Measurements from ENCODE around the gene DSCAM.

The DSCAM gene

DNA sequence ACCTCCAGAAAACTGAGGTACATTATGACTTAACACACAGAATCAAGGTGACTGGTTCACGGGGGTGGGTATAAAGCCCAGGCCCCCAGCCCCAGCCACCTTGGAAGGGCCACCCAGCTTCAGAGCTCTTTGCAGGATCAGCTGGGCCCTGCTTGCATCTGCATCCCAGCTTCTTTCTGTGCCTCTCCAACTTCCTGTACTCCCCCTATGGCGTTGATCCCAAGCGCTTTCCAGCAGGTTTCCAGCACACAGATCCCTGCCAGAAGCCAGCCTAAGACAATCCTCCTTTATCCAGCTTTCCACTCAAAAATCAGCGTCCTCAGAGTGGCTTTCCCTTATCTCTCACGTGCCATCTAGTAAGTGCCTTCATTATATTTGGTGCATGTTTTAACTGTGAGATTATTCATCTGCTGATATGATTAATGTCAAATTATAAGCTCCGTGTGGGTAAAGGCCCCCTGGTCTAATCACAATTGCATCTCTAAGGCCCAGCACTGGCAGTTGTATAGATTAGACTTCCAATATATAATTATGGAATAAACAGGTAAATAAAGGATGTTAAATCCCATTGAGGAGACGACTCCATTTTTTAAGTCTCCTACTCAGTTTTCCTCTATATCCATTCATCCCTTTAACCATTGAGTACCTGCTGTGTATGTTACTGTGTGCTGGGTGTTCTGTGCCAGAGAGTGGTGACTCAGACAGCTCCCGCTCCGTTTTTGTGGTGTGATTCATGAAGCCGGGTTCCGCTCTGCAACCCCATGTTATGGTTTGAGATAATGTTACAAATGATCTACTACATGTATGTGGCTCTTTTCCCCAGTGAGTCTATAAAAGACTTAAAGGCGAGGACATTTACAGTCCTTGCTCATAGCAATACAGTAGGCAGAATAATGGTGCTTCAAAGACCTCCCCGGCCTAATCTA lies 592.2 kb downstream of the DSCAM start:
- no peak overlapping the region for H3K27ac Mint-ChIP-seq
- no peaks in the 10 kb centered on the region for H3K4me1 Mint-ChIP-seq
- no peaks in the 10 kb centered on the region for H3K36me3 Mint-ChIP-seq
- no peak overlapping the region for H3K4me3 Mint-ChIP-seq
- DNase-seq (ENCODE audit: low spot score in 2 of 2) (no peak), ATAC-seq (no peak)
- H3K9me3 Mint-ChIP-seq: peaks cover 20% of the 10 kb centered on the region

DNA sequence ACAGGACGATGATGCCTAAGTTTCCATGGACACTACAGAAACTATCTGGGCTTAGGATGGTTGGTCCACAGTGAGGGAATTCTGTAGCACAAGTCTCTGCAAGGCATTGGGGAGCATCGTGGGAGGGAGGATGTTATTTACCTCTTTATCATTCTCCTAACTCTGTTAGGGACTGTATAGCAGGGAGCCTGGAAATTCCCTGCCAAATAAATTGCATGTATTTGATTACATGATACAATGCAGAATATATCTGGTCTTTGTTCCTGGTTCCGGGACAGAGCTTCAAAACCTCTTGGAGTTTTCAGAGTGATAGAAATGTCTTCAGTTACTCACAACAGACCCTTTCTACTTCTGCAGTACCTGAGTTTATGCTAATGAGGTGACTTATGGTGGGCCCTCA lies 593.8 kb downstream of the DSCAM start:
- H3K27ac Mint-ChIP-seq: no peak overlapping the region
- H3K9me3 Mint-ChIP-seq: peaks cover 23% of the 10 kb centered on the region
- no peak overlapping the region for H3K4me3 Mint-ChIP-seq
- no peaks in the 10 kb centered on the region for H3K36me3 Mint-ChIP-seq
- DNase-seq (ENCODE audit: low spot score in 2 of 2) (no peak), ATAC-seq (no peak)
- no peaks in the 10 kb centered on the region for H3K4me1 Mint-ChIP-seq

DNA sequence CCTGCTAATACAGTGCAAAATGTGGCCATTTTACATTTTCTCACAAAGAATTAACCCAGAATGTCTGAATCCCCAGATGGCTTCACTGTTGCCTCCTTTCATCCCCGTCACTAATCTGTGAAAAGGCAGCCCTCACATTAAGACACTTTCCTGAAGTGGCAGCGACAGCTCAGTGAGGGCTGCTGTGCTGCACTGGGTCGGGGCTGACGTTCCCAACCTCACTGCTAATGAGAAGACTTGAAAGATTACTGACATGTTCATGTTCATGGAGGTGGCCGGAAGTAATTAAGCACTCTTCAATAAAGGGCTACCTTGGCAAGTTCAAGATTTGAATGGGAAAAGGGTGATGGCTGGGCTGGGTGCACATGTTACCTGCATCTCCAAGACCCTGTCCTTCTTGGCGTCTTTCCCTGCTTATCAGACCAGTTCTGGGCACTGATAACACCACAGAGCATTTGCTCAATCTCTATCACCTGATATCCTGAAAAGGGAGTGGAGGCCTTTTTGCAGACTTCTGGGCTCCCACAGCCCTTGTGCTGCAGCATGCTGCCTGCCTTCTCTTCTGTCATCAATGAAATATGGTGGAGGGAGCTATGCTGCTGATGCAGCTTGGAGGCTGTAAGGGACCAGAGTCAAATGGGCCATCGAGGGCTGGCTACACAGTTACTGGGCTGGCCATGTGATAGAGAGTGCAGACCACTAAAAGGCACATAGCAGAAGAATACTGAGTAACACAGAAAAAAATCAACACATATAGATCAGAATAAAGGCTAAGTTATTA lies 596.3 kb downstream of the DSCAM start:
- DNase-seq (ENCODE audit: low spot score in 2 of 2) (no peak), ATAC-seq (no peak)
- no peaks in the 10 kb centered on the region for H3K4me1 Mint-ChIP-seq
- no peak overlapping the region for H3K4me3 Mint-ChIP-seq
- no peaks in the 10 kb centered on the region for H3K36me3 Mint-ChIP-seq
- H3K9me3 Mint-ChIP-seq: peaks cover 20% of the 10 kb centered on the region
- H3K27ac Mint-ChIP-seq: no peak overlapping the region

DNA sequence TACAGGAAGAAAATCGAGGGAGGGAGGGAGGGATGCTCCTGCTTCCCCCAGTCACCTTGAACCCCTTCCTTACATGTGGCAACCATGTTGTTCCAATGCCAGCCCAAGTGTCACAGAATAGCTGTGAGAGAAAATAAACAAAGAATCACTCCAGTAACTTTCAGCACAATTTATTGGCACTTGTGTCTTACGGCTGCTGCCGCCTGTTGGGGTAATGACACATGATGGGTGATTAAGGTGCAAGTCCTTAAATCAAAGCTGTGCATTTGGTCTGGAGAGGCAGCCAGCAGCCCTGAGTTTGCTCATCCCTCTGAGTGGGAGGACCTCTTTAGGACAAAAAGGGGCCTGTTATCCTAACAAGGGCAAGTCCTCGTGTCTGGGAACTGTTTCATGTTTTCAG lies 602.0 kb downstream of the DSCAM start:
- Mint-ChIP-seq H3K27ac (no peak overlapping the region), H3K9me3 (peaks cover 22% of the 10 kb centered on the region), H3K4me1 (no peaks in the 10 kb centered on the region), H3K36me3 (no peaks in the 10 kb centered on the region), H3K4me3 (no peak overlapping the region)
- DNase-seq (ENCODE audit: low spot score in 2 of 2) (no peak), ATAC-seq (no peak)

DNA sequence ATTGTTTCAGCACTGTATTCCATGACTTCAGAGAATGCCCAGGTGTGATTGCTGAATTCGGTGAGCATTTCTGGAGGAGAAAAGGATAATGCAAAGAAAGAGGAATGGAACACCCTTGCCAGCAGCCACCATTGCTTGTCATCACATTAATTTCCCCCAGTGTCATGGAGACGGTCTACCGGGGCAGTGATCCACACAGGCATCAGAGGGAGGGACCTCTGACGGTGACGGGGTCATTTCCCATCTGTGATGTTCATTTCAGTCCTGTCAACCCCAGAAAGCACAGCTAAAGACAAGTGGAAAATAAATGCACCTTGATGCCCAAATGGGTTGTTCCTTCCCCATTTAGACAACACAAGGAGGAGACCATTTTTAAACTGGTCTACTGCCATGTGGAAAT lies 603.3 kb downstream of the DSCAM start:
- DNase-seq (ENCODE audit: low spot score in 2 of 2) (no peak), ATAC-seq (no peak)
- H3K27ac Mint-ChIP-seq: no peak overlapping the region
- H3K4me1 Mint-ChIP-seq: no peaks in the 10 kb centered on the region
- H3K4me3 Mint-ChIP-seq: no peak overlapping the region
- H3K9me3 Mint-ChIP-seq: peaks cover 22% of the 10 kb centered on the region
- no peaks in the 10 kb centered on the region for H3K36me3 Mint-ChIP-seq

DNA sequence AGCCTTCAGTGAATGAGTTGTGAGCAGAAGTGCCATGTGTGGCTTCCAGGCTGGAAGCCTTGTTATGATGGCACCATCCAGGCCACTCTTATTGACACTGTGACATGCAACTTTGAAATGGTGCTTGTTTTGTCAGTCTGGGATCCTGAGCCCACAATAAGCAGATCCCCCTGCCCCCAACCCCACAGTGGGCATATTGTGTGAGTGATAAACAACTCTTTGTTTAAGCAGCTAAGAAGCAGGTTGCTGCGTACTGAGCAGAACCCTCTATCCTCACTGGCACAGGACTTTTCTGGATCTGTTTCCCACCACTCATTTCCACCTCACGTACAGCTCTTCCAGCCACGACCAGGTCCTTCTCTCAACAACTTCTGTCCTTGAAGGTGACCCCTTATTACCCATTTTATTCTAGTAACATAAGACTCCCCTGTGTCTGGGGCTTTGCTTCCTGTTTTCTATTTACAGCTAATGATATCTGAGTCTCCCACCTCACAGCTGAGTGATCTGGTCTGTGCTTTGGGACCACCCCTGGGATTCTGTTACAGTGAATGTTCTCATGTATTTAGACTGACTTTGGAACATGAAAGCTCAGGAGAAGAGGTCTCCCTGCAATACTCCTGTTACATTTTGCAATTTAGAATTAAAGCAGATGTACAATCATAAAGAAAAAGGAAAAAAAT lies 604.2 kb downstream of the DSCAM start:
- Mint-ChIP-seq H3K9me3 (peaks cover 15% of the 10 kb centered on the region), H3K27ac (no peak overlapping the region), H3K4me3 (no peak overlapping the region), H3K36me3 (no peaks in the 10 kb centered on the region), H3K4me1 (no peaks in the 10 kb centered on the region)
- DNase-seq (ENCODE audit: low spot score in 2 of 2) (no peak), ATAC-seq (no peak)

DNA sequence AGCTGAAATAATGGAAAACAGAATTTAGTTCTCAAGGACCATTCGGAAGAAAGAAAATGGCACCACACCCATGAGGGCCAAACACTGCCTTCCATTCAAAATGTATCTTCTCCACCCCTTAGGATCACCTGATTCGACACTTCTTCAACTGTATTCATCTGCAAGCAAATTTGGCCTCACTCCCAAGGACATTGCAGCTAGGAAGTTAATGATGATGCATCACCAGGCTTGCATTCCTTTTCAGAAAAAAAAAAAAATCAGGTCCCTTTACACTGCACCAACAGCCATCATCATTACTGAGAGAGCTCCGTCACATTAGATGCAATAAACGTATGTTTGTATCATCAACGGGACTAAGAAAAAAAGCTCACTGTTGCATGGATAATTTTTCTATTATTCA lies 611.4 kb downstream of the DSCAM start:
- DNase-seq (ENCODE audit: low spot score in 2 of 2) (no peak), ATAC-seq (no peak)
- H3K36me3 Mint-ChIP-seq: no peaks in the 10 kb centered on the region
- peaks cover 19% of the 10 kb centered on the region for H3K9me3 Mint-ChIP-seq
- H3K4me3 Mint-ChIP-seq: no peak overlapping the region
- H3K27ac Mint-ChIP-seq: no peak overlapping the region
- H3K4me1 Mint-ChIP-seq: no peaks in the 10 kb centered on the region

DNA sequence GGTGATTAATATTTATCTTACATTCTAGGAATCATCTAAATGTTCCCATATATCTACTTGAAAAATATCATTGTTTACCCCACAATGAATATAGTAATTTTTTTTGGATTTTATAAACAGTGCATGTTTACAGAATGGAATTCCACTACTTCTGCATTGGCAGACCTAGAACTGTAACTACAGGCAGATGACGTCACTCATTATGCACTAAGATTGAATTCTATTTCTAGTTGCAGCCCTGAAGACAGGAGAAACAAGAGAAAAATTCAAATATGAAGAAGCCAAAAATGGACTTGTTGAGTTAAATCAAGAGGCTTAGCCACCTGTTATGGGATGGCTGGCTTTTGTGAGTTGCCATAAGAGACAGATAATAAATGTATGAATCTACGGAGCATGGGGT lies 615.0 kb downstream of the DSCAM start:
- Mint-ChIP-seq H3K9me3 (peaks cover 14% of the 10 kb centered on the region), H3K27ac (no peak overlapping the region)
- DNase-seq (ENCODE audit: low spot score in 2 of 2): no peak

DNA sequence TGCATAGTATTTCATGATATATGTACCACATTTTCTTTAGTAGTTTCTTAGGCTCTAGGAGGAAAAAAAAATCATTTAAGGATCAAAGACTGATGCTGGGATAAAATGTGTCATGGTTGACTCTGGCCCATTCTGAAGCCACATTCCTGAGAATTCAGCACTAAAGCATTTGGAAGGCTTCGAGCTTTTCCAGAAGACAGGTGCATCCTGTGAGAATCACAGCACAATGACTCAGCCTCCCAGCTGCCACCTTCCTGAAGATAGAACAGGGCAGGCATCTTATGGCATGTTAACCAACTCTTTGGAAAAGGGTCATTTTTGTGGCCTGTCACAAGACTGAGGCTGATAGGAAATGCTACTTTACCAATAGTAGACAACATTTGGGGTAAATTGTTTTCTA lies 619.9 kb downstream of the DSCAM start:
- Mint-ChIP-seq H3K36me3 (no peaks in the 10 kb centered on the region), H3K4me1 (no peaks in the 10 kb centered on the region), H3K27ac (no peak overlapping the region), H3K4me3 (no peak overlapping the region), H3K9me3 (peaks cover 7% of the 10 kb centered on the region)
- DNase-seq (ENCODE audit: low spot score in 2 of 2): no peak
- no peak for ATAC-seq

More for the DNA sequence above, 615.0 kb downstream of the DSCAM start:
- H3K36me3 Mint-ChIP-seq: no peaks in the 10 kb centered on the region
- ATAC-seq: no peak
- H3K4me1 Mint-ChIP-seq: no peaks in the 10 kb centered on the region
- H3K4me3 Mint-ChIP-seq: no peak overlapping the region

DNA sequence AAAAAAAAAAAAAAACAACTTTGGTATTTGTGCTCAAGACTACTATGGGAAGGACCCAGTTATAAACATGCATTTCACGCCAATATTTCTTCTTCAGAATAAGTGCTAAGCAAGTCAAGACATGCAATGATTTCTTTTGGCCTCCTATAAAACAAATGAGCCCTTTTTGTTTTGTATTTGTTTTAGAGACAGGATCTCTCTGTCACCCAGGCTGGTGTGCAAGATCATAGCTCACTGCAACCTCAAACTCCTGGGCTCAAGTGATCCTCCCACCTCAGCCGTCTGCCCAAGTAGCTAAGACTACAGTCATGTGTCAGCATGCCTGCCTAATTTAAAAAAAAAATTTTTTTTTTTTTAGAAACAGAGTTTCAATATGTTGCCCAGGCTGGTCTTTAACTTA lies 631.0 kb downstream of the DSCAM start:
- no peak overlapping the region for H3K27ac Mint-ChIP-seq
- no peaks in the 10 kb centered on the region for H3K4me1 Mint-ChIP-seq
- H3K36me3 Mint-ChIP-seq: no peaks in the 10 kb centered on the region
- DNase-seq (ENCODE audit: low spot score in 2 of 2) (no peak), ATAC-seq (no peak)
- H3K4me3 Mint-ChIP-seq: no peak overlapping the region
- peaks cover 3% of the 10 kb centered on the region for H3K9me3 Mint-ChIP-seq

DNA sequence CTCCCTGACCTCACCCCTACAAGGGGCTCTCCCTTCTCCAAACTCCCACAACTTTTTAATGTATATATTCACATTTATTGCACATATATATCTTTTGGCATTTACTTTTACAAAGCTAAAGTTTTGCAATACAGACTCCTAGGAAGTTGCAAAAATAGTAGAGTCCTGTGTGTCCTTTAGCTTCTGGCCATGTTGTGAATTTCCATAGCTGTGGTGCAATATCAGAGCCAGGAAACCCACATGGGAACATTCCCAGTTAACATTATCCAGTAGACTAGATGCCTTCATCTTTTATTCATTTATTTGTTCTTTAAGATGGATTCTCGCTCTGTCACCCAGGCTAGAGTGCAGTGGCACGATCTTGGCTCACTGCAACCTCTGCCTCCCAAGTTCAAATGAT lies 636.7 kb downstream of the DSCAM start:
- no peaks in the 10 kb centered on the region for H3K4me1 Mint-ChIP-seq
- peaks cover 8% of the 10 kb centered on the region for H3K9me3 Mint-ChIP-seq
- no peak overlapping the region for H3K27ac Mint-ChIP-seq
- ATAC-seq (no peak), DNase-seq (ENCODE audit: low spot score in 2 of 2) (no peak)
- H3K4me3 Mint-ChIP-seq: no peak overlapping the region
- H3K36me3 Mint-ChIP-seq: no peaks in the 10 kb centered on the region

DNA sequence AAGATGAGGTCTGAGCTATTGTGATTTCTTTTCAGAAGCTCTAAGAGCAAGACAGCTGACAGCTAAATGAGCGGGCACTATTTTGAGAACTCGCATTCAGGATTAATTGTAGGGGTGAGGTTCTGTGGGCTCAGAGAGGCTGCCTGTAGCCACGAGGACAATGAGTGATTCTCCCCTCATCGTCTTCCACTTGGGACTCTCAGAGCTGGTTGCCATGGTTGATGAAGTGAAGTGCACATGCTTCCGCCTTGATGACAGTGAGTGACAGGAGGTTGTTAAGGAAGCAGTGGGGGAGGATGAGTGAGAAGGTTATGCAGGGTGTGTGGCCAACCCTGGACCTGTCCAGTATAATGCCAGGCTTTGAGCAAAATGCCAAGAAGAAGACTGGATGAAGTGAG lies 638.0 kb downstream of the DSCAM start:
- ATAC-seq (no peak), DNase-seq (ENCODE audit: low spot score in 2 of 2) (no peak)
- Mint-ChIP-seq H3K9me3 (peaks cover 8% of the 10 kb centered on the region), H3K4me1 (no peaks in the 10 kb centered on the region), H3K4me3 (no peak overlapping the region), H3K36me3 (no peaks in the 10 kb centered on the region), H3K27ac (no peak overlapping the region)

DNA sequence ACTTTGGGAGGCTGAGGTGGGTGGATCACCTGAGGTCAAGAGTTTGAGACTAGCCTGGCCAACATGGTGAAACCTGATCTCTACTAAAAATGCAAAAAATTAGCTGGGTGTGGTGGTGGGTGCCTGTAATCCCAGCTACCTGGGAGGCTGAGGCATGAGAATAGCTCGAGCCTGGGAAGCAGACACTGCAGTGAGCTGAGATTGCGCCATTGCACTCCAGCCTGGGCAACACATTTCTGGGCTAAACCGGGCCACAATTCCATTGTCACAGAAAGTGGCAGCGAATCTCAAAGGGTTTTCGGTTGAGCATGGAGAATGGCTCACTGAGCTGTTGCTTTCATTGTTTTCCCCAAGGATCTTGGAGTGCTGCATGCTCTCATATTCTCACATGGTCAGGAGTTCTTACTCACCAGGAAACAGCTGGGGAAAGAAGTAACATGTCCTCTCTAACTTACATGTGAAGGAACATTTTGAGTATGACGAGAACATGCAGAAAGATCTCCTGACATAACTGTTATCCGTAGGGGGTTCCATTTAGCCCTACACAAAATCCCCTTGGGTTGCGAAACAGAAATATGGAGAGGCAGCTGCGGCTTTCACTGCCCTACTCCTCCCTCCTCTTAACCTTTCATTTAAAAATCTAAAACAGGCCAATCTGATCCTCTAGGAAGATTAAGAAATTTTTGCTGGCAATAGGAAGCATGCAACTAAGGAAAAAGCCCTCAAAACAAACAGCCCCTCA lies 638.6 kb downstream of the DSCAM start:
- no peak for DNase-seq (ENCODE audit: low spot score in 2 of 2)
- Mint-ChIP-seq H3K4me3 (no peak overlapping the region), H3K4me1 (no peaks in the 10 kb centered on the region), H3K27ac (no peak overlapping the region), H3K9me3 (peaks cover 8% of the 10 kb centered on the region), H3K36me3 (no peaks in the 10 kb centered on the region)
- ATAC-seq: no peak

DNA sequence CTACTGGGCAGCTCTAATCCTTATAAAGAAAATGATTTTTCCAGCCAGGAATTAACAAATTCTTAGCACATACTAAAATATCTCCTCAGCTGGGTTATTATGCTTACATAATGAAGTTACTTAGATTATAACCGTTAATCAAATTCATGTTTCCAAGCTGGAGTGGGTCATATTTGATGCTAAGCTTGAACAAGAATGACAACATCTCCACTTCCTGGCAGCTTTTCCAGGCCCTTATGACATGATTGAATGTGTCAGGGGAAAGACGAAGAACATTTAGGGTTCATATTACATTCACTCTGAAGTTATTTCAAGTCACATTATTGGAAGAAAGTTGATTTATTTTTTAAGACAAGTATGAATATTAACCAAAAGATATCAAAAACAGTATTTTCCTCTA lies 646.0 kb downstream of the DSCAM start:
- no peak for ATAC-seq
- Mint-ChIP-seq H3K27ac (no peak overlapping the region), H3K4me1 (no peaks in the 10 kb centered on the region), H3K9me3 (peaks cover 4% of the 10 kb centered on the region), H3K36me3 (no peaks in the 10 kb centered on the region), H3K4me3 (no peak overlapping the region)
- no peak for DNase-seq (ENCODE audit: low spot score in 2 of 2)

DNA sequence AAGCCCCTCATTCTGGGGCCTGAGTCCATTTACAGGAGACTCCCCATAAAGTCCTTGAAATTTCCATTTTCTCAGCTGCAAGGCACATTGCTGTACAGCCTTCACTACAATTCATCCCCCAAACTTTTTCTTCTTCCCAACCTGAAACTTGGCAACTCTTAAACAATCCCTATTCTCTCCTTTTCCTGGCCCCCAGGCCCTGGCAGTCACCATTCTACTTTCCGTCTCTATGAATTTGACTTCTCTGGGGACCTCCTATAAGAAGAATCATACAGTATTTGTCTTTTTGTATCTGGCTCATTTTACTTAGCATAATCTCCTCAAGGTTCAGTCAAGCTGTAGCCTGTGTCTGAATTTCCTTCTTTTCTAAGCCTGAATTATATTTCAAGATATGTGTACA lies 646.8 kb downstream of the DSCAM start:
- H3K27ac Mint-ChIP-seq: no peak overlapping the region
- H3K9me3 Mint-ChIP-seq: peaks cover 4% of the 10 kb centered on the region
- no peak for ATAC-seq
- DNase-seq (ENCODE audit: low spot score in 2 of 2): no peak
- H3K4me1 Mint-ChIP-seq: no peaks in the 10 kb centered on the region
- no peaks in the 10 kb centered on the region for H3K36me3 Mint-ChIP-seq
- H3K4me3 Mint-ChIP-seq: no peak overlapping the region

Measured in stimulated activated effector memory CD8-positive, alpha-beta T cell treated with anti-CD3 and anti-CD28 coated beads, Interleukin-12 subunit alpha, Interleukin-12 subunit beta, amount 100 ng/mL, for 72 hours (primary cell).